Activated naive CD4-positive, alpha-beta T cell treated with anti-CD3 and anti-CD28 coated beads for 36 hours (primary cell): Measurements from ENCODE around the gene ZFP30. TPM values are rescaled to one million over a fixed set of nuclear protein-coding genes. Genes with fewer than 3 reads are reported as not detected.
"Not testable (repeated sequence)": the region's sequence is repeated elsewhere in the genome, so short reads cannot be mapped to it uniquely, and the experiment has no call there.

Experiments used
- CTCF ChIA-PET: fragments of 350-600 bp; sonication (Branson Sonifier 250); formaldehyde crosslinking; loops from one replicate; lab custom pipeline; 2021; ENCODE audit warnings: antibody characterized with exemption; lab: Charles Lee
- DNase-seq: peaks from one replicate; pipeline ENCODE4 v3.0.0-alpha.2; 2020
- H3K27ac Mint-ChIP-seq: one replicate; pipeline ENCODE4 v1.8.0; 2021; ENCODE audit warnings: mild to moderate bottlenecking, mixed read lengths
- H3K27me3 Mint-ChIP-seq: one replicate; pipeline ENCODE4 v1.8.0; 2021; ENCODE audit warnings: low read depth, mixed read lengths
- H3K36me3 Mint-ChIP-seq: one replicate; pipeline ENCODE4 v1.8.0; 2021; ENCODE audit warnings: low read depth, mixed read lengths
- H3K4me1 Mint-ChIP-seq: one replicate; pipeline ENCODE4 v1.8.0; 2021; ENCODE audit warnings: low read depth, mixed read lengths
- H3K4me3 Mint-ChIP-seq: one replicate; pipeline ENCODE4 v1.8.0; 2021; ENCODE audit warnings: mild to moderate bottlenecking, moderate library complexity, mixed read lengths
- H3K9me3 Mint-ChIP-seq: one replicate; pipeline ENCODE4 v1.8.0; 2021; ENCODE audit warnings: mixed read lengths
- intact Hi-C: fragments of 100-400 bp; cut with micrococcal nuclease; formaldehyde crosslinking; loops from one replicate; pipeline ENCODE4 v1.15.1; 2023
- total RNA-seq, 2 experiments: library from RNA; stranded (reverse); gene quantifications; one replicate each; pipeline ENCODE4 v1.2.3, GENCODE V29; 2021

Gene ZFP30
- 10 to 100 TPM; 10.7 to 11.4 TPM for total RNA-seq

- Mint-ChIP-seq H3K27ac (peak within 1 kb of the TSS; percentile 93), H3K4me3 (peak within 1 kb of the TSS; percentile 93), H3K27me3 (no peaks in the 10 kb centered on the region), H3K36me3 (peaks cover 22% of the 10 kb centered on the region), H3K9me3 (peaks cover 6% of the 10 kb centered on the region), H3K4me1 (peaks cover 29% of the 10 kb centered on the region)
- DNase-seq = peak; percentile 81
- intact Hi-C loops = loop anchor here (1.0 to 10.0 kb wide), 7 partner anchors 37 to 444 kb away; partner anchors contain the start of genes ZNF540, ZNF569, ZNF571 and ZNF573
- CTCF ChIA-PET = no interaction called here
Observed at GRCh38 chr19:37655301-37655688, at the start of gene ZFP30. TSS of gene ZFP30 (minus strand) at chr19:37655465. CDS start at chr19:37647822, 7,643 bp downstream.

- peaks cover 49% of the 10 kb centered on the region for H3K9me3 Mint-ChIP-seq
- H3K27ac Mint-ChIP-seq = no peak overlapping the region
- no peak overlapping the region for H3K4me3 Mint-ChIP-seq
- intact Hi-C loops = no loop called here
- H3K36me3 Mint-ChIP-seq = peaks cover 55% of the 10 kb centered on the region
- no peak for DNase-seq
- CTCF ChIA-PET = no interaction called here
- H3K27me3 Mint-ChIP-seq = no peaks in the 10 kb centered on the region
- H3K4me1 Mint-ChIP-seq = no peaks in the 10 kb centered on the region
Observed at GRCh38 chr19:37699057-37699456, 43.8 kb upstream of the ZFP30 start.

DNA sequence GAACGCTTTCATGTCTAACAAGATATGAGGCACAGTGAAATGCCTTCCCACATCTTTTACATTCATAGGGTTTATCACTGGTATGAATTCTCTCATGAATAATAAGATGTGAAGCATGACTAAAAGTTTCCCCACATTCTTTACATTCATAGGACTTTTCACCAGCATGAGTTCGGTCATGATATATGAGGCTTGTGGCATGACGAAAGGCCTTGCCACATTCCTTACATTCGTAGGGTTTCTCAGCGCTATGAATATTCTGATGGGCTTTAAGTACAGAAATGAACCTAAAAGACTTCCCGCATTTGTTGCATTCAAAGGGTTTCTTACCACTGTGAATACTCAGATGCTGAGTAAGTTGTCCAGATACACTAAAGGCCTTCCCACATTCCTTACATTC lies 43.0 kb upstream of the ZFP30 start:
- intact Hi-C loops = no loop called here
- Mint-ChIP-seq H3K4me1 (peaks cover 2% of the 10 kb centered on the region), H3K36me3 (peaks cover 51% of the 10 kb centered on the region), H3K27ac (no peak overlapping the region), H3K4me3 (no peak overlapping the region), H3K9me3 (peaks cover 46% of the 10 kb centered on the region), H3K27me3 (no peaks in the 10 kb centered on the region)
- CTCF ChIA-PET = no interaction called here
- DNase-seq = no peak

DNA sequence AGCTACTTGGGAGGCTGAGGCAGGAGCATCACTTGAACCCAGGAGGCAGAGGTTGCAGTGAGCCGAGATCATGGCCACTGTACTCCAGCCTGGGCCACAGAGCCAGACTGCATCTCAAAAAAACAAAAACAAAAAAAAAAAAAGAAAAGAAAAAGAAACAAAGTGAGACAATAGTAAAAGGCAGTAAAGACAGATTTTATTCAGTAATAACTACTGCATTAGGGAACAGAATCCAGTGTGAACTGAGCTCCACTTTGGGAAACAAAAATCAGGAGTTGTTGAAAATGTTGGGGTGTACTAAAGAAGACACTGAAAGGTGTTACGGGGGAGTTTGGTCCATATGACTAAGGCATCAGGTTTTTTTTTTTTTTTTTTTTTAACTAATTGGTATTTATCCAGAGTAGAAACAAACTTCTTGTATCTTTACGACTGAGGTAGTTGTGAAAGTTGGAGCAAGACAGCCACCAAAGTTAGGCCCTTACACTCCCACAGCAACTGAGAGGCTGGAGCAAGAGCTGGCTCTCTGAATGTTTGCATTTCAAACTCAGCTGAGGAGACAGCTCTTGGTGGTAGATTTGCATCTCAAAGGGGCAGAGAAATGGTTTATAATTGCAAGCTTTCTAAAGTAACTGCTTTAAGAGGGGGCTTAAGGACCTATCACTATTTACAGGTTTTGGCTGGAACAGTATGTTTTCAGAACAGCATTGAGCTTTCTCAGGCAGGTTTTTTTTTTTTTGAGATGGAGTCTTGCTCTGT lies 40.1 kb upstream of the ZFP30 start:
- intact Hi-C loops = no loop called here
- Mint-ChIP-seq H3K27me3 (no peaks in the 10 kb centered on the region), H3K27ac (no peak overlapping the region), H3K4me1 (peaks cover 9% of the 10 kb centered on the region), H3K36me3 (peaks cover 42% of the 10 kb centered on the region), H3K9me3 (peaks cover 38% of the 10 kb centered on the region), H3K4me3 (no peak overlapping the region)
- CTCF ChIA-PET = interaction anchor here (0.6 to 0.7 kb wide), 3 partner anchors 219 to 1290 kb away, joined by 3 to 5 read pairs (median 3); no protein-coding TSS in a partner anchor
- no peak for DNase-seq

DNA sequence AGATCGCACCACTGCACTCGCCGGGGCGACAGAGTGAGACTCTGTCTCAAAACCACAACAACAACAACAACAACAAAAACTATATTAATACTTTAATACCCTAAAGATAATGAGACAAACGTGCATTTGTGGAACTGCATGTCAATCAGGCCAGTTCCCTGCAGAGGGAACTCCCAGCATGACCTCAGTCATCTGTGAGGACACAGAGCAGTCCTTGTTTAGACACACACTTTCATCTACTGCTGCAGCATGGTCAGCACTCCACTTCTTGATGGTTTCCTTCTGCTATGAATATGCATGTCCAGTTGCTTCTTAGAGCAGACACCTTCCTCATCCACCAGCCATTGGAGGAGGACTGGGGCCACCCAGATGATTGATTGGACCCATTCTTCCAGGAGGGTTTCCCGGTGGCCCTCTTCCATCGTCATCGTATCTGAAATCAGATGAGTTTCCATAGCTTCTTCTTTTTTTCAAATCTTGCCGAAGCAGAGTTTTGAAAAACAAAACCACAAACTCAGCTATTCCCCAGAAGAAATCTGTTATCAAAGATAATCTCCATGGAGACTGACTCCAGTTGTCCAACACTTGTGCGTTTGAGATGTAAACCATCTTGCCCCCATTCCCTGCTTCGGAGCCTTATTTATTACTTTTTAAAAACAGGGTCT lies 37.8 kb upstream of the ZFP30 start:
- Mint-ChIP-seq H3K4me1 (peaks cover 9% of the 10 kb centered on the region), H3K27ac (no peak overlapping the region), H3K4me3 (no peak overlapping the region), H3K27me3 (no peaks in the 10 kb centered on the region), H3K36me3 (peaks cover 29% of the 10 kb centered on the region), H3K9me3 (peaks cover 24% of the 10 kb centered on the region)
- intact Hi-C loops = loop anchor here (1.0 to 2.0 kb wide), 2 partner anchors 38 to 98 kb away; partner anchors contain the start of genes ZFP30, ZNF540 and ZNF571
- CTCF ChIA-PET = interaction anchor here (0.7 kb wide), 1 partner anchor 382 kb away, joined by 3 read pairs; no protein-coding TSS in a partner anchor
- no peak for DNase-seq

DNA sequence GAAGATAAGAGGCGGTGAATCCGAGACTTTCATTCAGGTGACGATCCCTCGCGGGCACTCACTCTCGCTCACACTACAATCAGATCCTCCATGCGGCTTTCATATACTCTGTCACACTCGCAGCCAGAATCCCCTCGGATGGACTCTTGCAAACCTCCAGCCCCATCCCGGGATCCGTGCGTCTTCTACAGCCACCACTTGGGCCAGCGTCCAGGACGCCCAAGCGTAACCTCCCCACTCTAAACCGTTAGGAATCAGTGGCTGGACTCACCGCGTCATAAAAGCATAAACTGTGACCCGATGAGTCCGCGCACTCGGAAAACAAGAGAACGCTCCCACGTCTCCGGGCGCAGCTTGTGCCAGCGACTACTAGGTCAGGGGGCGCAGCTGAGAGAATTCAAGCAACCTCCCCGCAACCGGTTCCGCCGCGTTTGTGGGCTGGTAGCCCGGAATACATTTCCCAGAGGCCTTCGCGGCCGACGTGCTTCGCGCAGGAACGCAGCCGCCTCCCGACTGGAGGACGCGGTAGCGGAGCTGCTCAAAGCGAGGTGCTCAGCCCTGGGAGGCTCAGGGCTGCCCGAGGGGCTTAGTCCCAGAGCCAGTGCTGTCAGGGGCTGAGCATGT lies 36.7 kb upstream of the ZFP30 start:
- H3K4me1 Mint-ChIP-seq = peaks cover 9% of the 10 kb centered on the region
- CTCF ChIA-PET = interaction anchor here (0.7 kb wide), 1 partner anchor 230 kb away, joined by 3 read pairs; no protein-coding TSS in a partner anchor
- H3K27me3 Mint-ChIP-seq = no peaks in the 10 kb centered on the region
- peak overlapping the region; percentile 82 for H3K27ac Mint-ChIP-seq
- H3K9me3 Mint-ChIP-seq = peaks cover 17% of the 10 kb centered on the region
- peak overlapping the region; percentile 93 for H3K4me3 Mint-ChIP-seq
- peaks cover 28% of the 10 kb centered on the region for H3K36me3 Mint-ChIP-seq
- DNase-seq = peak; percentile 85
- intact Hi-C loops = loop anchor here (1.0 to 2.0 kb wide), 2 partner anchors 37 to 97 kb away; partner anchors contain the start of genes ZFP30, ZNF540 and ZNF571

- DNase-seq = no peak
- Mint-ChIP-seq H3K27me3 (no peaks in the 10 kb centered on the region), H3K4me1 (no peaks in the 10 kb centered on the region), H3K4me3 (no peak overlapping the region), H3K27ac (no peak overlapping the region), H3K9me3 (peaks cover 31% of the 10 kb centered on the region), H3K36me3 (peaks cover 39% of the 10 kb centered on the region)
- CTCF ChIA-PET = no interaction called here
- intact Hi-C loops = no loop called here
Observed at GRCh38 chr19:37683520-37683919, 28.3 kb upstream of the ZFP30 start.

DNA sequence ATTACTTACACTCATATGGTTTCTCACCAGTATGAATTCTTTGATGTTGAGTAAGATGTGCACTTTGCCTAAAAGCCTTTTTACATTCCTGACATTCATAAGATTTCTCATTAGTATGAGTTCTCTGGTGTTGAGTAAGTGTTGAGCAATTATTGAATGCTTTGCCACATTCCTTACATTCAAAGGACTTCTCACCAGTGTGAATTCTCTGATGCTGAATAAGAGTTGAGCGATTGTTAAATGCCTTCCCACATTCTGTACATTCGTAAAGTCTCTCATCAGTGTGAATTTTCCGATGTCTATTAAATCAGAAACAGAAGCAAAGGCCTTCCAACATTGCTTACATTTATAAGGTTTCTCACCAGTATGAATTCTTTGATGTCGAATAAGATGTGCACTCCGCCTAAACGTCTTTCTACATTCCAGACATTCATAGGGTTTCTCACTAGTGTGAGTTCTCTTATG lies 14.2 kb upstream of the ZFP30 start:
- CTCF ChIA-PET = no interaction called here
- H3K4me1 Mint-ChIP-seq = no peaks in the 10 kb centered on the region
- no peak for DNase-seq
- no peak overlapping the region for H3K27ac Mint-ChIP-seq
- H3K27me3 Mint-ChIP-seq = no peaks in the 10 kb centered on the region
- intact Hi-C loops = no loop called here
- peaks cover 41% of the 10 kb centered on the region for H3K9me3 Mint-ChIP-seq
- H3K4me3 Mint-ChIP-seq = no peak overlapping the region
- H3K36me3 Mint-ChIP-seq = peaks cover 20% of the 10 kb centered on the region

DNA sequence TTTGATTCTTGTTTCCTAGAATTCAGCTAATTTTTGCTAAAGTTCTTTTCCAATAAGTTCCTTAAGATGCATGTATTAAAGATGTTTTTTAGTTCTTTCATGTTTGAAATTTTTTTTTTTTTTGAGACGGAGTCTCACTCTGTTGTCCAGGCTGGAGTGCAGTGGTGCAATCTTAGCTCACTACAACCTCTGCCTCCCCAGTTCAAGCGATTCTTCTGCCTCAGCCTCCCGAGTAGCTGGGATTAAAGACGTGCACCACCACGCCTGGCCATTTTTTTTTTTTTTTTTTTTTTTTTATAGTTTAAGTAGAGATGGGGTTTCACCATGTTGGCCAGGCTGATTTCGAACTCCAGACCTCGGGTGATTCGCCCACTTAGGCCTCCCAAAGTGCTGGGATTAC lies 1.9 kb upstream of the ZFP30 start:
- intact Hi-C loops = loop anchor here (10.0 kb wide), 1 partner anchor 342 kb away; no protein-coding TSS in a partner anchor
- CTCF ChIA-PET, H3K27ac Mint-ChIP-seq, DNase-seq, H3K27me3 Mint-ChIP-seq: not testable (repeated sequence)
- H3K36me3 Mint-ChIP-seq = peaks cover 18% of the 10 kb centered on the region
- H3K4me3 Mint-ChIP-seq = peak overlapping the region; percentile 93
- H3K9me3 Mint-ChIP-seq = peaks cover 11% of the 10 kb centered on the region
- H3K4me1 Mint-ChIP-seq = peaks cover 29% of the 10 kb centered on the region

GRCh38 chr19:37655689-37656371 lies 565 bp upstream of the ZFP30 start:
- intact Hi-C loops = loop anchor here (1.0 to 10.0 kb wide), 7 partner anchors 36 to 445 kb away; partner anchors contain the start of genes ZNF540, ZNF569, ZNF571 and ZNF573
- H3K27ac Mint-ChIP-seq = peak overlapping the region; percentile 93
- peaks cover 9% of the 10 kb centered on the region for H3K9me3 Mint-ChIP-seq
- CTCF ChIA-PET = no interaction called here
- DNase-seq = peak; percentile 87
- peaks cover 29% of the 10 kb centered on the region for H3K4me1 Mint-ChIP-seq
- peak overlapping the region; percentile 93 for H3K4me3 Mint-ChIP-seq
- H3K36me3 Mint-ChIP-seq = peaks cover 20% of the 10 kb centered on the region
- no peaks in the 10 kb centered on the region for H3K27me3 Mint-ChIP-seq

GRCh38 chr19:37654629-37655300 lies 500 bp downstream of the ZFP30 start:
- H3K36me3 Mint-ChIP-seq = peaks cover 26% of the 10 kb centered on the region
- H3K27ac Mint-ChIP-seq = peak overlapping the region; percentile 93
- CTCF ChIA-PET = no interaction called here
- peaks cover 29% of the 10 kb centered on the region for H3K4me1 Mint-ChIP-seq
- intact Hi-C loops = loop anchor here (1.0 to 10.0 kb wide), 7 partner anchors 38 to 444 kb away; partner anchors contain the start of genes ZNF540, ZNF569, ZNF571 and ZNF573
- peak; percentile 42 for DNase-seq
- peaks cover 6% of the 10 kb centered on the region for H3K9me3 Mint-ChIP-seq
- peak overlapping the region; percentile 93 for H3K4me3 Mint-ChIP-seq
- no peaks in the 10 kb centered on the region for H3K27me3 Mint-ChIP-seq
